Keratinocyte (primary cell): ENCODE data around the gene BRSK2.

Source experiments
- EZH2 ChIP-seq: IDR thresholded peaks from one replicate; pipeline ENCODE4 v1.6.1; 2012; ENCODE audit warnings: inconsistent platforms, mild to moderate bottlenecking, low read length, moderate library complexity
- TF ChIP-seq, protein P1 (sequence below), 3 experiments: IDR thresholded peaks in 1 of 3; conservative IDR thresholded peaks in 1 of 3; optimal IDR thresholded peaks in 1 of 3; 2 replicates in 2 of 3; 3 replicates in 1 of 3; pipeline versions ENCODE3 to v1.5.1; 2011; ENCODE audit warnings: low read length in 3 of 3, mild to moderate bottlenecking in 3 of 3, moderate library complexity in 2 of 3, control low read depth in 1 of 3, inconsistent platforms in 1 of 3; ENCODE audit not compliant: insufficient read depth in 2 of 3; ENCODE audit errors: extremely low read depth in 1 of 3

DNA sequence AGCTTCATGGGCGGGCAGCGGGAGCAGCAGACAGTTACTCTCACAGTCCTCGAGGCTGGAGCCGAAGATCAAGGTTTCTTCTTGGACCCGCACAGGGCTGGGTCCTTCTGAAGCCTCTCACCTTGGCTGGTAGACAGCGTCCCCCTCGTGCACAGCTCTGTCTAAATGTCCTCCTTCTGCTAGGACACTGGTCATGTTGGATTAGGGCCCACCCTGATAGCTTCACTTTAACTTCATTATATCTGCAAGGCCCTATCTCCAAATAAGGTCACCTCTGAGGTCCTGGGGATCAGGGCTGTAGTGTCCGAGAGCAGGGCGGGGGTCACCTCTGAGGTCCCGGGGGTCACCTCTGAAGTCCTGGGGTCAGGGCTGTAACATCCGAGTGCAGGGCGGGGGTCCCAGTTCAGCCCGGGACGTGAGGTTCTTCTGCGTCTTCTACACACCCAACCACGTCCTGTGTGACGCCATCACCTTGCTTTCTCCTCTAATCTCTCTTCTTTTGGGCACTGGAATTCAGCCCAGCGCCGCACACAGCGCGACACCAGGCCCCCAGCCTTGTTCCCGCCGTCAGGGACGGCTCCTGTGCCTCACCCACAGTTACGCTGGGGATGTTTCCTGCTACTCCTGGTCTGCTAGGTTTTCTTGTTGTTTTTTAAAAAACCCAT, 46.2 kb upstream of the BRSK2 start:
- TF ChIP-seq, protein P1, sequence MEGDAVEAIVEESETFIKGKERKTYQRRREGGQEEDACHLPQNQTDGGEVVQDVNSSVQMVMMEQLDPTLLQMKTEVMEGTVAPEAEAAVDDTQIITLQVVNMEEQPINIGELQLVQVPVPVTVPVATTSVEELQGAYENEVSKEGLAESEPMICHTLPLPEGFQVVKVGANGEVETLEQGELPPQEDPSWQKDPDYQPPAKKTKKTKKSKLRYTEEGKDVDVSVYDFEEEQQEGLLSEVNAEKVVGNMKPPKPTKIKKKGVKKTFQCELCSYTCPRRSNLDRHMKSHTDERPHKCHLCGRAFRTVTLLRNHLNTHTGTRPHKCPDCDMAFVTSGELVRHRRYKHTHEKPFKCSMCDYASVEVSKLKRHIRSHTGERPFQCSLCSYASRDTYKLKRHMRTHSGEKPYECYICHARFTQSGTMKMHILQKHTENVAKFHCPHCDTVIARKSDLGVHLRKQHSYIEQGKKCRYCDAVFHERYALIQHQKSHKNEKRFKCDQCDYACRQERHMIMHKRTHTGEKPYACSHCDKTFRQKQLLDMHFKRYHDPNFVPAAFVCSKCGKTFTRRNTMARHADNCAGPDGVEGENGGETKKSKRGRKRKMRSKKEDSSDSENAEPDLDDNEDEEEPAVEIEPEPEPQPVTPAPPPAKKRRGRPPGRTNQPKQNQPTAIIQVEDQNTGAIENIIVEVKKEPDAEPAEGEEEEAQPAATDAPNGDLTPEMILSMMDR (optimal IDR thresholded peaks at IDR 0.05 in 1 of 3, IDR thresholded peaks at IDR 0.05 in 1 of 3, conservative IDR thresholded peaks at IDR 0.05 in 1 of 3; ENCODE audit: extremely low read depth in 1 of 3, insufficient read depth in 2 of 3, low read length in 3 of 3) = no peak
- no peak for TF ChIP-seq EZH2
